Right lobe of liver (tissue), 4 donors: ENCODE results near the gene TRH.

Source experiments
- POLR2A ChIP-seq: fragments of 450-650 bp; IDR thresholded peaks from one replicate; pipeline ENCODE4 v1.6.1; 2017; ENCODE audit warnings: antibody characterized with exemption, mild to moderate bottlenecking
- TF ChIP-seq, protein P1 (sequence below), 4 donors: fragments of 200-600 bp in 3 of 4; fragments of 450-650 bp in 1 of 4; IDR thresholded peaks; one replicate each; pipeline versions ENCODE4 v1.5.1 to v1.8.0; 2016 to 2022; ENCODE audit warnings: antibody characterized with exemption in 4 of 4, mild to moderate bottlenecking in 2 of 4
- donor health status: DM: no; HTN: no; CAD: no.
- donor health status: DM: no; HTN: no; CAD: no.
- donor health status: DM: no; HTN: yes; CAD: no.

DNA sequence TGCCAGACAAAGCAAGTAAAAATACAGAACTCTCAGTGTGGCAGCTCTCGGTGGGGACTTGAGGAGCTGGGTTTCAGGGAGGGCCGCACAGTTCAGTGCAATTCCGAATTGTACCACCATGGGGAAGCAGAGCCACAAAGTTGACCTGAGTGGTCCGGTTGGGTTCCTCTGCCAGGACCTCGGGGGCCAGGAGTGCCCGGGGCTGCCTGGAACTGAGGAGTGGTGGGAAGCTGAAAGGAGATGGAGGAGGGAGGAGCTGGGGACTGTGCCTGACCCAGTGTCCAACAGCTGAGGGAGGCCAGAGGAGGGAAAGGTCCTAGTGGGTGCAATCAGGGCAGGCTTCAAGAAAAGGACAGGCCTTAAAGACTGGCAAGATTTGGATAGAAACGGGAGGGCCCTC lies 32.2 kb upstream of the TRH start:
- TF ChIP-seq, protein P1, sequence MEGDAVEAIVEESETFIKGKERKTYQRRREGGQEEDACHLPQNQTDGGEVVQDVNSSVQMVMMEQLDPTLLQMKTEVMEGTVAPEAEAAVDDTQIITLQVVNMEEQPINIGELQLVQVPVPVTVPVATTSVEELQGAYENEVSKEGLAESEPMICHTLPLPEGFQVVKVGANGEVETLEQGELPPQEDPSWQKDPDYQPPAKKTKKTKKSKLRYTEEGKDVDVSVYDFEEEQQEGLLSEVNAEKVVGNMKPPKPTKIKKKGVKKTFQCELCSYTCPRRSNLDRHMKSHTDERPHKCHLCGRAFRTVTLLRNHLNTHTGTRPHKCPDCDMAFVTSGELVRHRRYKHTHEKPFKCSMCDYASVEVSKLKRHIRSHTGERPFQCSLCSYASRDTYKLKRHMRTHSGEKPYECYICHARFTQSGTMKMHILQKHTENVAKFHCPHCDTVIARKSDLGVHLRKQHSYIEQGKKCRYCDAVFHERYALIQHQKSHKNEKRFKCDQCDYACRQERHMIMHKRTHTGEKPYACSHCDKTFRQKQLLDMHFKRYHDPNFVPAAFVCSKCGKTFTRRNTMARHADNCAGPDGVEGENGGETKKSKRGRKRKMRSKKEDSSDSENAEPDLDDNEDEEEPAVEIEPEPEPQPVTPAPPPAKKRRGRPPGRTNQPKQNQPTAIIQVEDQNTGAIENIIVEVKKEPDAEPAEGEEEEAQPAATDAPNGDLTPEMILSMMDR (IDR thresholded peaks at IDR 0.05), result peak; percentile 43 to 57 (median 54)
- no peak for TF ChIP-seq POLR2A
